NCI-H446 (cell line): ENCODE results near the gene XDH.

Experiments
- DNase-seq, 2 experiments: peaks; one replicate each; lab custom pipeline; 2025; lab: John Stamatoyannopoulos, UW

The XDH gene

DNA sequence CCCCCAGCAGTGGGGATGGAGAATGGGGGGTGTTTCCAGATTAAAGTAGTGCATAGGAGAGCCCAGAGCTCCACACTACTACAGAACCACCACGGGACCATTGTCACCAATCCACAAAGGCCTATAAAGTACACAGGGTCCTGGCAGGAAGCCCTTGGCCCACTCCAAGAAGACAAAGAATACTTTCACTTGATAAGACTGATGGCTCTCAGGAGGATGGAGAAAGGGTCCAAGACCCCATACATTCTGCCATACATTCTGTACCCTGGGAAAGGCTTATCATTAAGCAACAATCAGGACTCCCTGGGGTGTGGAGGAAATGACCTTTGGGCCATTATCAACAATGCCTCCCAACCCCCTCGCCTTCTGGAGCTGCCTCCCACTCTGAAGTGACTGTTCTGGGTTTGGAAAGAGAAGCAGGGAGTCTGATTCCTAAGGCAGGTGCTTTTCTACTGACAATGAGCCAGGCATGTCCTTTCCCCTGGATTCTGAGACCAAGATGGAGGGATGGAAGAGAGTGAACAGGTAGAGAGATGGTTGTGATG, 85.4 kb downstream of the XDH start:
- DNase-seq: no peak

DNA sequence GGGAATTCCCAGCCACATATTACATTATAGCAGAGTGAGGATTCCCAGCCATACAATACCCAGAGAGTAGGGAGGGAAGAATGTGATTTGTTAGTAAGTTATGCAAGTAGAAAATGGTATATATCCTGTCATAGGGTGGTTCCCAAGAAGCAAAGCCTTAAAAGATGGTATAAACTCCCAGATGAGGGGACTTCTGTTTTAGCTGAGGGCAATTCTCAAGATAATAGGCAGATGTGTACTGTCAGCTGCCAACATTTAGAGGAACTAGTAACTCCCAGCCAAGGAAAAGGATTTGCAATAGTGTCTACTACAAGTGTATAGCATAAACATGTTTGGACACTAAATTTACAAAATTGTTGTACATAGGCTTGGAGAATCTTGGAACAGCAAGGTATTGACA, 86.5 kb downstream of the XDH start:
- DNase-seq: no peak

DNA sequence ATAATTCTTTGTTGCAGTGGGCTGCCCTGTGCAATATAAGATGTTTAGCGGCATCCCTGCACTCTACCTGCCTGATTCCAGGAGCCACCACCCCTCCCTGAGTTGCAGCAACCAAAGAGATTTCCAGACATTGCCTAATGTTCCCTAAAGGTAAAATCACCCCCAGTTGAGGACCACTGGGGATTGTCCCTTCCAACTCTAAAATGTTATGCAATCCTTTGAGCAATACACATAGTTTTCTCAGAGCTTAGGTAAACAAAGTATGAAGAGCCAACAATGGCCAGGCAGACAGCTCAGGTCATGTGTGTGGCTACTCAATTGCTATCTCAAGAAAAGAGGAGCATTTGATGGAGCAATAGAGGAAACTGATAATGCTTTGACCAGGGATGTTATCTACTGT, 87.0 kb downstream of the XDH start:
- DNase-seq: no peak

DNA sequence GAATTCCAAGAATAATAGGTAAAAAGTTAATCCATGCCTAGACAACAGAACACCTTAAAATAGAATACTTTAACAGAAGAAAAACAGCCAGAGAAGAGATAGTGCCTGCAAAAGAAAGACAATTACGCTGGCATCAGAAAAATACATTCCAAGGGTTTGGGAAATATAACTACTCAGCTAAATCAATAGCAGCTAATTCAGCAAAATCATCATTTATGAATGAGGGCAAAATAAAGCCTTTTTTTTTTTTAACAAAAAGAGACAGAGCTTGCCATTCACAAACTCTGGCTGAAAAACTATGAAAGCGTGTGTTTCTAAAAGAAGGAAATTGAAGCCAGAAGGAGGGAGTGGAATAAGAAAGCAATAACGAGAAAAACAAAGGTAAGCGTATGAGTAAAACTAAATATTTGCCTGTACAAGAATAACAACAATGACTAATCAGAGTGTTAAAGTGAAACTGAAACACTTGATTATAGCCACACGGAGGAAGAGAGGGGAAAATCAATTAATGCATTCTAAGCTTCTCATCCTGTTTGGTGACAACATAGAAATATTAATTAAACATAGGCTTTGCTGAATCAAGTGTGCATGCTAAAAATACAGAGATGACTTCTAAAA, 90.4 kb downstream of the XDH start:
- no peak for DNase-seq

DNA sequence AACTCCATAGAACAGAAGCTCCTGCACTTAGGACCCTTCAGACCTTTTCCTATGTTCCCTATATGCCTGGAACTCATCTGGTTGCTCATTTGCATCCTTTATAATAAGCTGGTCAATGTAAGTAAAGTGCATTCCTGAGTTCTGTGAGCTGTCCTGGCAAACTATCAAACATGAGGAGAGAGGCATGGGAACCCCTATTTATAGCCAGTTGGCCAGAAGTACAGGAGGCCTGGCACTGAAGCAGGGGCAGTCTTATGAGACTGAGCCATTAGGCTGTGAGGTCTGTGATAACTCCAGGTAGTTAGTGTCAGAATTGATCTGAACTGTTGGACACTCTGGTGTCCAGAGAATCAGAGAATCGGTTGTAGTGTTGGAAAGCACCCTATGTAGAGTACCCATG, 92.2 kb downstream of the XDH start:
- DNase-seq: no peak

DNA sequence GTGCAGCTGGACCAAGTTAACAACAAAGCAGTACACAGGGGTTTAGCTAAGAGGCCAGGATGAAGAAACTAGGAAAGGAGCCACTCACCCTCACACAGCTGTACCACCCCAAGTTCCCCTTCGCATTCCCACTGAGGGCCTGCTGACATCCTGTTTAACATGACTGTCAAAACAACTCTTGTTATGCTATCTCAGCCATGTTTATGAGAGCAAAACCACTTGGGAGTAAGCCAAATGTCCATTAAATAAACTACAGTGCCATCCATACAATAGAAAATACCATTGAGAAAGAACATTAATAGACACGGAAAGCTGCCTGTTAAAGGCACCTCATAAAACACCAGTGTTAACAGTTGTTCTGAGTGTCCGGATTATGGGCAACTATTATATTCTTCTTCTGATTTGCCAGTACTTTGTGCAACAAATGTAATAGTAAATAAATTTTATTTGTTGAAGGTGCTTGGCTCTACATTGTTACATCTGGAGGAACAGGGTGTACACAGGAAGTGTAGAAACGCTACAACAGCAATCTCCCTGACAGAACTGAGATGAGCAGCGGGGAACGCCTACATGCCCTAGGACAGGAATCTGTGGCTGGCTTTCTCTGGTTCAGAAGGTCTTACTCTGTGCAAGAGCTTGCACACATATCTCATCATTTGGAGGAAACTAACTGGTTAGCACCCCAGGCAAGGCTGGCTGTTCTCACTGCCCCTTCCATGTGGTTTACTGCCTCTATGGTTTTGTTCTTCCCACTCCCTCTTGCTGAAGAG, 95.0 kb downstream of the XDH start:
- no peak for DNase-seq

DNA sequence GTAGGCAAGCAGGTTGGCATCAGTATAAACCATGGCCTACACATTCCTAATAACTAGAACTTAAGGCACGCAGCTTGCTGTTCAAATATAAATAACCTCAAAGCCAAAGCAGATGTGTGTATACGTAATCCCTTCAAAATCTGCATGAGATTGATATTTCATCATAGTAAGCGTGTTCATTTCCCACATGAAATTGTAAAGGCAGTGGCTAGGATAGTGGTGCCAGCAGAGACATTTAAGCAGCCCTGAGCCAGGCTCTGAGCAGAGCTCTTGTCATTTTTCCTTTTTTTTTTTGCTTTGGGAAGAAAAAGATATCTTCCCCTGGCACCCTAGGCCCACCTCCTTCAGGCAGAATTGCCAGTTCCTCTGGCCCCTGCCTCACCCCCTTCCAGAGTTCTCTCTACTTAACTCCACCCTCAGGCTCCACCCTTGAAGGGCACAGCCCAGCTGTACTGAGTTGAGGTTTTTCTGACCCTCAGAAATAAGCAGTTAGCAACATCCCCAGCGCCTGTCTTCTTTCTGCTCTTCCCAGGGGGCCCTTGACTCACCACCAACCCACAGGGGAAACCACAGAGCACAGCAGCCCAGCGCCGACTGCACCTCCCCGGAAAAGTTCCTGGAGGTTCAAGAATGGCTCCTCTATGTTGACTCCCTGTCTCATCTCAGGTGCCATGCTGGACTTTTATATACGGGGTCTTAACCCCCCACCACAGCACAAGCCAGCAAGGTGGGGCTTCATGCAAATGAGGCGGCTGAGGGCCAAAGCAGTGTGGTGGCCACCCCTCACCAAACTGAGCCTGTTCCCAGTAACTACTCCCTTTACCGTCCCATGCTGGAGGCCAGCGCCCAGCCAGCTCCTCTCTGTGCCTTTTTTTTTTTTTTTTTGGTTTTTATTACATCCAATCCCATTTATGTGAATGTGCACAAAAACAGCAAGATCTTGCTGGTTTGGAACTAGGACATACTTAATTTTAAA, 95.9 kb downstream of the XDH start:
- no peak for DNase-seq

DNA sequence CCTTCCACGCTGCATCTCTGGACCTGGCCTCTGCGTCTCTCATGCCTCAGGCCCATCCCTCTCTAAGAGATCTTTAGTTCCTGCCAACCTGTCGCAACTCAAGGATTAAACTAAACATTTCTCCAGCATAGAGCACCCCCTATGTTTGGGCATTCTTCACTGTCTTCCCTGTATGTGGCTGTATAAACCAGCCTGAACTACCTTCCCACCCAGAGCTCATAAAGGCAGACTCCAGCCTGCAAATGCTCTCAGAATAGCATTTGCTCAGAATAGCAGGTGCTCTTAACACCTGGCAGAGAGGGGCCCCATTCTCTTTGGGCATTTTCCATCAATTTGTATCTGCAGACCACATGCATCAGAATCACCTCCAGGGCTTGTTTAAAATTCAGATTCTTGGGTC, 97.1 kb downstream of the XDH start:
- DNase-seq: no peak

DNA sequence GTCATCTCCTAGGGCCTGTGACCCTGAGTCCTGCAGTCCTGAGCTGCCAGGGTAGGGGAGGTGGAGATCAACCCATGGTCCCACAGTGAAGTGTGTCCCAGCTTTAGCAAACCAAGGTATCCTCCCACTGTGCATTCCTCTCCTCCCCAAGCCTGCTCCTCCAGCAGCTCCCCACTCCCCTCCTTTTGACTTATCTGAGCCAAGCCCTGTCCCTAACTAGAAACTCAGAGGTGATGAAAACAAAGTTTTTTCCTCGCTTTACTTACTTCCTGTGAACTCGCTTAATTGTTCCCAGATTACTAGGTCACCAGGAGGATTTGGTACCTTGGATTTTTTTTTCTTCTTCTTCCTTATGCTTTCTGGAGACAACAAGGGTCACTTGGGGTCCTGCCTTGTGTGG, 99.8 kb downstream of the XDH start:
- no peak for DNase-seq

DNA sequence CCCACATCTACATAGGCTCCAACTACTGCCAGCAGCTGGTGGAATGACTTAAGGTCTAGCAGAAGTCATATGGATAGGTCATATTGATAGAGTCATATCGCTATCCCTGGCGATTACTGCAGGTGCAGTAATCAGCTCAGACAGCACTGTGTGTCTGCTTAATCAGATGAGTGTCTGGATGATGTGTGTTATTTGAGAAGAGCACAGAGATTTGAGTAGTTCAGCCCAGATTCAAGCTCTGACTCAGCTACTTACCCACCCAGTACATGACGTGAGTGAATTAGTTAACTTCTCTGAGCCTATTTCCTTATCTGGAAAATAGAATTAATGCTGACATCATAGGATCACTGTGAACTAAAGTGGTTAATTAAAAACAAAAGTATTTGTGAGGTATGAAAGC, 101.6 kb downstream of the XDH start:
- no peak for DNase-seq

DNA sequence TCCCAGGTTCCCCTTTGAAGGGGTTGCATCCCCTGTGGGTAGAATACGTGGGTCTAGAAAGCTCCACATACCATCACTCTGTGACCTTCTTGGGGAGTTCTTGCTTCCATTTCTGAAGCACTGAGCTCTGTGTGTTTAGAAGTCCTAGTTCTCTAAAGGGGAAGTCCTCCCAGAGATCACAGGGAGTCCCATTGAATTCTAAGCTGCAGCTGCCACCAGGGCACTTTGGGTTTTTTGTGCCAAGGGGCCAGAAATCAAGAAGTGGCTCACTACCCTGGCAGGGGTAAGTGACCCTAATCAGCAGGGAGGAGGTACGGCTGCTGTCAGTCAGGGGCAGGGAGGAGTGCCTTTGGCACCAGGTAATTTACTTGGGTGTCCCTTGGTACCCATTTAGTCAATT, 109.7 kb downstream of the XDH start:
- DNase-seq: no peak

DNA sequence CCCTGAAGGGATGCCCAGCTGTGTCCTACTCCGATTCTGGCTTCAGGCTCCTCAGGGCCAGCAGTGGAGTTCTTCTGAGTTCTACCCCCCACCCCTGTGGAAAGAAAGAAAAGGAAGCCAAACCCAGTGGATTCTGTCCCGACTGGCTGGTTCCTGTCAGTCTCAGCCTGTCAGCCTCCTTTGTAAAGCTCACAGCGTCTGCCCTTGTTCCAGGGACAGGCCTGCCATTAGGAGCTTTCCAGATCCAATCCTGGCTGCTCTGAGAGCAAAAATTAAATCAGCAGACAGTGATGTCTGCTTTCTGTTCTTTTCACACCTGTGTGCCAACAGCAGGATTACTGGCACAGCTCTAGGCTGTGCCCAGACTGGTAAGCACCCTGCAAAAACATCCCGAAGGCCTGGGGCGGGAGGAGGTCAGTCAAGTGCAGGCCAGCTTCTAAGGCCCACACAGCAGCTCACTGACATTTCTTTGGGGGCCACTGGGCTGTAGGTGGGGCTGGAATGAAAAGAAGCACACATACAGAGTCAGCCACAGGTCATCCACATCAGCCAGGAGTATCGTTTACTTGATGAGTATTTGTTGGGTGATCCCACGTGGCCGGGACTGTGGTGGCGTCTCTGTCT, 111.5 kb downstream of the XDH start:
- DNase-seq: no peak

DNA sequence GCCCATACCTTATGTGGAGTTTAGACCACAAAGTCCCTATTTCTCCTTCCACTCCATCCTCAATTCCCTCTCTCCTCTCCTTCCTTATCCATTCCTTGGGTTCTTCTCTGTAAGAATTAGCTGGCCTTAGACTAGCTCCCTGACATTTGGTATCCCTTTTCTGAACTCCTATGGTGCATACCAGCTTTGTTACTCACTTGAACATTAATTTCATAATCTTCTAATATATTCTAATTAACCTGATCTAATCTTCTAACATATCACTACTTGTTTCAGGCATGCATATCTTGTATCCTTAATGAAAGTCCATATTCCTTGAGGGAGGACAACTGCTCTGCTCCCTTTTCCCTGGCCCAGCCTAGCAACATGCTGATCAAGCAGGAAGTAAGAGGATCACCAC, 114.2 kb downstream of the XDH start:
- no peak for DNase-seq

DNA sequence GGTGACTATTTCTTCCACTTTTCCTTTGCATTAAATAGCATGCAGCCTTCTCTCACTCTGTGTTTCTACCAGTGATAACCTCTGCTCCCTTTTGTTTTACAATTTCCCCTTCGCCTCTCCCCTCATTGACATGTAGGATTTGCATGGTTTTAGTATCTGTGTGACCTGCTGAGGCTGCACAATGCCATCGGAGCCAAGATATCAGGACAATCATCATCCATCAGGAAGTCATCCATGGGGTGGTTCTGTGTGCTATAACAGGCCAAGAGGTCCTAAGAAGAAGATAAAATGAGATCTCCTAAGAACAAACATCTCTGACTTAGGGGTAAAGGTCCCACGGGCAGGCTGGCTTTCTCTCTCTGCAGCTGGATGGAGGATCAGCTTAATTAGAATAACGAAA, 115.0 kb downstream of the XDH start:
- DNase-seq: no peak

DNA sequence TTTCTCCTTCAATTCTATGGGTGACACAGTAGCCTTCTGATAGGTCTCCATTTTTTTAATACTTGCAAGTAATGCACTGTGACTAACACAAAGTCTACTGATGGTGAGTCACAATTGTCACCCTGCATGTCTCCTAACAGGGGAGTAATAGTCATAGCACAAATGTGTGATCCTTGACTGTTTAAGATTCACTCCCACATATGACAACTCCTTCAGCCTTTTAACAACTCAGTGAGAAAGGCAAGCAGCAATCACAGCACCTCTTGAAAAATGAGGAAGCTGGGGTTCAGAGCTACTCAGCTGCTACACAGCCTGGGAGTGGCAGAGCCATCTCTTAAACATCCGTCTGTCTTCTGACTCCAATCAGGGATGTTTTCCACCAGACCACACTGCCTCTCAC, 116.8 kb downstream of the XDH start:
- DNase-seq: no peak

DNA sequence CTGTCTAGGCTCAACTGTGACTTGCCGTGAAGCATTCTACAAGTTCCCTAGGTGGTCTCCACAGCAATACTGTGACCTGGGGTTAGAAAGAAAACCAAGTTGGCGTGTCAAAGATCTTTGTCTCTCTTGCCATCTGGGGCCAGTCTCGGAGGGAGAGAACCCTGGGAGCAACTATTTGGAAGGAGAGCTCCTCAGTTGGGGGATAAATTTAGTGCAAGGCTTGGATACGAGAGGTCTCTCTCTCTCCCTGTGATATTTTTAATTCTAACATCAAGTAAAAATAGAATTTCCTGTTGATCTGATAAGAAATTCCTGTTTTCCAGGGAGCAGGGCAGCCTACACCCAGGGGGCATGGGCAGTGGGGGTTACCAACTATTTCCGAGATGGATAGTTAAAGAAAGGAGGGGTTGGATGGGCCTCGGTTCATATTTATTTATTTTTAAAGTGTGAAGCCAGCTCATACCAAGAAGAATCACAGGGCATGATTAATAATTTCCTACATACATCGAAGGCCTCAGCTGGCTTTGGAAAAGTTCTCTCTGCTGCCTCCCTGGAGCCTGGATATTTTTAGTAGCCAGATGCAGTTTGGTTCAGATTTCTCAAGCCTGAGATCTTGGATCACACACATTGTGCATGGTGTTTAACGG, 117.8 kb downstream of the XDH start:
- DNase-seq: no peak

DNA sequence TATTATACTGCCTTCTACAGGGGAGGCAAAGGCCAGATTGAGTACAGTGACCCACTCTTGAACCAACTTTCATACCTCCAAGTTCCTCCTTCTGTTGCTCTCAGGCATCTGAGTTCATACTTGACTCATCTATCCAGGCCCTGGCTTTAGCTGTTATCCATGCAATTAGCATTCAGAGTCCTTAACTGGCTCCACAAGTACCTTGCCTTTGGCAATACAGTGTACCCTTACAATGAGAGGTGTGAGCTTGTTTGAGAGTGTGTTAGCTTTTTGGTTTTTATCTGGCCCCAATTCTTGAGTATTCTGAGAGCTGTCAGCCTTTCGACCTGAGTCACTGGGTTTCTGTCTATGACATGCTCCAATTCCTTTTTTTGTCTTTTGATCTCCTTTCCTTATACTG, 120.3 kb downstream of the XDH start:
- no peak for DNase-seq

DNA sequence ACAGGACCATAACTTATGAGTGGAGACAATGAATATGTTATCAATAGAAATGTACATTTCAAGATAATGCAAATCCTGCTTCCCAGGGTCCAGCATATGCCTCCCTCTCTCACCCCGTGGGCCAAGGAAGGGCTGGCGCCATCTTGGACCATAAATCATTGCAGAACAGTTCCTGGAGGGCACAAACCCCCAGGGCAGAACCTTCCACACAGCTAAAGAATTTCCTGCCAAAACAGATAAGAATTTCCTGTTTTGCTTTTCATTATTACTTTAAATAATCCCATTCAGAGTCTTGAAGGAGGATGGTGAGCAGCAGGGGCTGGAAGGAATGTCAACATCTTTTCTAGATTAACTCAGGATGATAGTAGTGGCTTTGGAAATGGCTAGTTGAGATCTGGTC, 126.9 kb downstream of the XDH start:
- DNase-seq: no peak

DNA sequence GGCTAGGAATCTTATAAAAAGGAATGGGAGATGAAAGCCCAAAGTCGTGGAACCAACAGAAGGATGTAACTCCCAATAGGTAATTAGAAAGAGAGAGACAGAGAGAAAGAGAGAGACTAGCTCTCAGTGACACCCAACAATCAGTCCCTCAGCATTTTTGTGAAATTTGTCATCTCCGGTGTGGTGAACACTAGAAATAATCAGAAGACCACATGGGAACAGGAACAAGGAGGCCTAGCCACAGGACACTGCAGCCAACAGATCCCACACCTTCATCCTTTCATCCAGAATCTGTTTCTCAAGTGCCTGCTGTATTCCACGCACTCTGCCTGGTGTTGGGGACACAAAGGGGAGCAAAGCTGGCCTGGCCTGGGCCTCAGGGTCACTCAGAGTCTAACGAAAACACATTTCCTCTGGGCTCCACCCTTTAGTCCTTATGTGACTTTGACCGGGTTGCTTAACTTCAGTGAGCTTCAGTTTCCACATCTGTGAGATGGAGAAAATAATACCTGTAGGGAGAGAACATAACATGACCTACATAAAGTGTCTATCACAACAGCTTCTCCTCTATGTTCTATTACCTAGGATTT, 127.5 kb downstream of the XDH start:
- no peak for DNase-seq

DNA sequence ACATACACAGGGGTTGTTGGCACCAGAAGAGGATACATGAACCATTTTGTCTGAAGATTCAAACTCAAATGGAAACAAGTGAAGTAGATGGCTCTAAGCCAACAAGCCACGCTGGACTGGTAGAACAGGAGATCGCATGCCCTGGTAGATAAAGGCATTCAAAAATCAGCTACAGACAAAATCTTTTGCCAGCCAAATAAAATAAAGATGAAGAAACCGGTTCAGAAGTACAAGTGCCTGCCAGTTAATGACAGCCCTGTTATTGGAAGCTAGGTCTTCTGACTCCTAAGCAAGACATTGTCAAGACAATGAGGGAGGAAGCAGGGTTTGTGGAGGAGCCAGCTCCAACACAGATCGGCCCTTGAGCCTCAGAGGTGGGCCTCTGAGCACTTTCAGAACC, 128.3 kb downstream of the XDH start:
- DNase-seq: no peak
